ENCODE measurements around the gene POLD3.

GRCh38 chr11:74551754-74552145 lies 40.6 kb upstream of the POLD3 start:
- TF ChIP-seq CTCF (IDR thresholded peaks at IDR 0.05) (no peak), POLR2A (IDR thresholded peaks at IDR 0.05) (no peak)

Measured in Peyer's patch (tissue), 4 donors.